HG03060 (cell line): ENCODE results near the gene C1D.
"Not testable (repeated sequence)": the region's sequence is repeated elsewhere in the genome, so short reads cannot be mapped to it uniquely, and the experiment has no call there.

Experiments used
- ATAC-seq: cut with Tn5 transposase; IDR thresholded peaks from one replicate; pipeline ENCODE4 v1.9.1; 2021; ENCODE audit warnings: low read depth, moderate number of reproducible peaks; ENCODE audit not compliant: unreplicated experiment

Gene C1D

DNA sequence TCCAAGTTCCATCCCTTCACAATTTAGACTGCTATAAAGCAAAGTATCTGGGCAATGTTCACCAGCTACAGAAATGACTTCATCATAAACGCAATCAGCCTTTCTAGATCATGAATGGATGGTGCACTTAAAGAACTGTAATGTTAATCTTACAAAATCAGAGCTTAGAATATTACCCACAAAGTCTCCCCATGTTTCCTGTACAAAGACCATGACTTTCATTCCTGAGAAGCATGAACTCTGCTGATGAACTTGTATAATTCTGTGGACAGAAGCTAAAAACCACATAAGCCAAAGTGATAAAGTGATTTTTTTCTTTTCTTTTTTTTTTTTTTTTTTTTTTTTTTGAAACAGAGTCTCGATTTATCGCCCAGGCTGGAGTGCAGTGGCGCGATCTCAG lies 53.3 kb downstream of the C1D start:
- ATAC-seq: no peak

DNA sequence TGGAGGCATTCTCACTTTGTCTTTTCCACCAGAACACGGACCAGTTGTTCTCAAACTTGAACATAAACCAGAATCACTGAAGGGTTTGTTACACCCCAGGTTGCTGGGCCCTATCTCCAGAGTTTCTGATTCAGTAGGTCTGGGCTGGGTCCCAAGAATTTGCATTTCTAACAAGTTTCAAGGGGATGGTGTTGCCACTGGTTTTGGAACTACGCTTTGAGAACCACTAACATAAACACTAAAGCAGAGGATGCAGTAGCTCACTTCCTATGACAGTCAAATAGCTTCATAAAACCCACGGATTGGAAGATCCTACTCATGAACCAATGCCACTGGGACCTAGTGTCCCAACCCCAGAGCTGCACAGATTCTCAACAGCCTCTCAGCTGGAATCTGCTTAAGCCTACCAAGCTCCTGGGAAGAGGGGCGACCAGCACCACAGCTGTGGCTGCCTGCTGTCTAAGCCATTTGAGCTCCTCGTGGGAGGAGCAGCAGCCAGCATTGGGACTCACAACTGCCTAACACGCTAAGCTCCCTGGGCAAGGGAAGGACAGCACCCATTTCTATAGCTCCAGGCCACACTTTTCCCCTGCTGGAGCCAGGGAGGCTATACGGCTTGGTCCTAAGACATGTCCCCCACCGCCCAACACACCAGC lies 62.5 kb downstream of the C1D start:
- no peak for ATAC-seq

DNA sequence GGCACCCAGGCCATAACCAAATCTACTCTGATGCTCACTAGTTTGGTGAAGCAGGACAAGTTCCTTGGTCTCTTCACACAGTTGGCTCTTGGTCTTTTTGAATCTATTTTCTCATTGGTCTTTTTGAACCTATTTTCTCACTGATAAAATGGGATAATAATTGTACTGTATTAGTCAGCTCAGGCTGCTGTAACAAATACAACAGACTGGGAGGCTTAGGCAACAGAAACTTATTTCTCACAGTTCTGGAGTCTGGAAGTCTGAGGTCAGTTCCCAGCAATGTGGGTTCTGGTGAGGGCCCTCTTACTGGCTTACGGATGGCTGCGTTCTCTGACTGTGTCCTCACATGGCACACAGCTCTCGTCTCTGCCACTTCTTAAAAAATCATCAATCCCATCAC lies 63.5 kb downstream of the C1D start:
- no peak for ATAC-seq

DNA sequence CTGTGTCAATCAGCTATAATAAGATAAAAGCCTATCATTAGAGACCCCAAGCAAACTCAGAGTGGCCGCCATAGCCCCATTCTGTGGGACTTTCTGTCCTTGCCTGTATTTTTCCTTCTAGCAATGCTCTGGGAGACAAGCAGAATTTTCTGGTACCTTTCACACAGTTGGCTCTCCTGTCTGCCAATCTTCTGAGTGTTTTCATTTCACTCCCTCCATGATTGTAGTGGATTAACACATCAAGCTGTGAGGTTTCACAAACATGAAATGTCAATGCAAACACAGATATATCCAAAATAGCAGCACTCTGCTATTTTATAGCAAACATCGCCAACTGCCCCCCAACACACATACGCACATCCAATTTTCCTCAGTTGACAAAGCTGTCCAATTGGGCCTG lies 64.9 kb downstream of the C1D start:
- no peak for ATAC-seq

DNA sequence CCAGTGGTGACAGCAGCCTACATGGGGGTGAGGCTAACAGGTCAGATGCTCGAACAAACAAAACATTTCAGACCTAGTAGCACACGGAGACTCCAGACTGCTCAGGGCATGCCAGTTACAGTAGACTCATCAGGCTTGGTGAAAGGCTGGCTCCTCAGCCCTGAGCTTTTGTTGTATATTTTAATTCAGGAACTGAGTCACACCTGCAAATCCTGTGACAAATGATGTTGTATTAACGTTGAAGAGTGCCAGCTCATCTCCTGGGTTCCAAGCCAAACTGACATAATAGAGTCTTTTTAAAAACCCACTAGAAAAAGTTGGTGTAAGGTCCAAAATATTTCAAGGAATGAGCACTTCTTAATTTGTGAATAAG lies 65.3 kb downstream of the C1D start:
- no peak for ATAC-seq

DNA sequence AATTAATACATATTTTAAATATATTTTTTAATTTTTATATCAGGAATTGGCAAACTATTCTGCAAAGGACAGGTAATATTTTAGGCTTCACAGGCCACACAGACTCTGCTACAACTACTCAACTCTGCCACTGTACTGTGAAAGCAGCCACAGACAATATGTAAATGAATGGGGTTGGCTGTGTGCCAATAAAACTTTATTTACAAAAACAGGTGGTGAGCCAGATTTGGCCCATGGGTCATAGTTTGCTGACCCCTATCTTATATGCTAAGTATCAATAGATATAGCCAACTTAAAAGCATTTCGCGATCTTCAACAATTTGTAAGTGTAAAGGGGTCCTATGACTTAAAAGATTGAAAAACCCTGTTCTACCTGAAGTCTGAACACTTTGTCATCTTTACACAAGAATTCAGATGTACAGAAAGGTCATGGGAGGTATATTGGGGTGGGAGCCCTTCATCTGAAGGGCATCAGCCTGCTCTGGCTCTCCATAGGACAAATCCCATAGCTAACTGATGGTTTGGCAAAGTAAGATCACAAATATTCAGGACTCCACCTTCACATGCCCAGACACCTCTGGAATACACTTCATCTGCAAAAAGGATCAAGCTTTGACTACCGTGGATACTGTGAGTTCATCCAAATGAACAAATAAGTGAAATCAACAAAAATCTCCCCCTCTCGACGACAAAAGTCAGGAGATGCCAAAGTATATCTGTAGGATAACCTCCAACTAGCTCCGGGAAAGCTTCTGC lies 65.9 kb downstream of the C1D start:
- ATAC-seq: no peak

DNA sequence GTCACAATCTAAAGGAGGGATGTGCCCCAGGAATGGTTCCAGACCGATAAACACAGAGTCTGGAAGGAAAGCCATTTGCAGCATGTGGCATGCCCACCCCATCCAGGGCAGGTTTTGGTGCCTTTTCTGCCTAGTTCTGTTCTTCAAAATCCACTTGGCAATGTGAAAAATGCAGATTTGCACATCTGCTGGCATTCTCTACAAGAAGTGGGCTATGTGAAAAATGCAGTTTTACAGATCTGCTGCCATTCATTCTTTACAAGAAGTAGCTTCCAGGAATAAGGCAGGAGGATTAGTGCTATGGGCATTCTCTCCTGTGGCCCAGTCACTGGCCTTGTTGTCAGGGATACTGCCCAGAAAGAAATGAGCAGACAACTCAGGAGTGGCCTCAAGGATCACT lies 68.1 kb downstream of the C1D start:
- ATAC-seq: no peak

DNA sequence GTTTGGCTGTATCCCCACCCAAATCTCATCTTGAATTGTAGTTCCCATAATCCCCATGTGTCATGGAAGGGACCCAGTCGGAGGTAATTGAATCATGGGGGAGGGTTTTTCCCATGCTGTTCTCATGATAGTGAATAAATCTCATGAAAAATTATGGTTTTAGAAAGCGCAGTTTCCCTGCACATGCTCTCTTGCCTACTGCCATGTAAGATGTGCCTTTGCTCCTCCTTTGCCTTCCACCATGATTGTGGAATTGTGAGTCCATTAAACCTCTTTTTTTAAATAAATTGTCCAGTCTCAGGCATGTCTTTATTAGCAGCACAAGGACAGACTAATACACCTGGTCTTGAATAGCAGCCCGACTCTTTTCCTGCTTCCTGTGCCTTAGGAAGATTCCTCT lies 68.7 kb downstream of the C1D start:
- not testable (repeated sequence) for ATAC-seq

DNA sequence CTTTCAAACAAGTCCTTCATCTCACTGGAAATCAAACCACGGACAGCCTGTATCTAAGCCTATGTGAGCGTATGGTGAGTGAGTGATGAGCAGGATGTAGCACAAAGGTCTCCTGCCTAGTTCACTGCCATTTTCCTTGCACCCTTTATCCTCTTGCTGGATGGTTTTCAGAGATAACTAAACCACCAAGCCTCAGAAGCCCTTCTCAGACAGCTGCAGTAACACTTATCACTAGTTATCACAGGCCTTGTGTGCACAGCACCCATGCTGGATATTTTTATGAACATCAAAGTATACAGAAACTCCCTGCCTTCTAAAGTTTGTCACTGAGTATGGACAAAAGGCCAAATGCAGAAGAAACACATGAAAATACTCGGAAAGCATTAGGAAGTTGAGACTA lies 69.5 kb downstream of the C1D start:
- no peak for ATAC-seq

DNA sequence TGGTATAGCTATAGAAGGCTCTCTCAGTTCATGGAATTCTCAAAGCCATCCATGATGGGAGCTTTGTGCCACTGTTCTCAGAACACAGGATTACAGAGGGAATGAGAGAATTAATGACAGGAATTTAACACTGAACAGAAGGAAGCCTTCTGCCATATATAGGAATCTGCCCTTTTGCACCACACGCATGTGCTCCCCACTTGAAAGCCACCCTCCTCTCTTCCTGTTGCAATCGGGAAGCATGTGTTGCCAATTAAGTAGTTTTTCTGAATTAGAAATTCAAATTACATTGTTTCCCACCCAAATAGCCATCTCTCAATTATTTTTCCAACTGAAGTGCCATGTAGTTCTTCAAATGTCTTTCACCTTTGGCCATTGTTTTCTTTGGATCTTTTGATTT lies 71.3 kb downstream of the C1D start:
- ATAC-seq: no peak
